Neural cell (in vitro differentiated cells): ENCODE results near the gene CDK6. TPM values are rescaled to one million over a fixed set of nuclear protein-coding genes. Genes with fewer than 3 reads are reported as not detected.

Experiments used
- H2AFZ ChIP-seq: fragments of 200-600, 300-800 bp; sonication (generic), shearing (Covaris generic); 2 replicates; pipeline ENCODE4 v1.6.0; 2014; ENCODE audit warnings: low read depth, mild to moderate bottlenecking, antibody characterized with exemption, low read length, moderate library complexity
- H3F3A ChIP-seq: fragments of 200-600 bp; shearing (Covaris generic); 2 replicates; pipeline ENCODE4 v1.6.1; 2016; ENCODE audit warnings: mild to moderate bottlenecking, moderate library complexity, mixed read lengths, antibody characterized with exemption, low read length; ENCODE audit not compliant: insufficient read depth, poor library complexity, severe bottlenecking
- H3K27ac ChIP-seq: fragments of 200-600, 300-800 bp; sonication (generic), shearing (Covaris generic); 2 replicates; pipeline ENCODE4 v1.5.1; 2014; ENCODE audit warnings: mild to moderate bottlenecking, low read length, moderate library complexity
- H3K27me3 ChIP-seq: fragments of 300-800, 200-600 bp; sonication (generic), shearing (Covaris generic); 2 replicates; pipeline ENCODE4 v1.6.0; 2014; ENCODE audit warnings: mild to moderate bottlenecking, low read depth, low read length, moderate library complexity; ENCODE audit not compliant: insufficient read depth
- H3K36me3 ChIP-seq: fragments of 300-800, 200-600 bp; sonication (generic), shearing (Covaris generic); 2 replicates; pipeline ENCODE4 v1.5.1; 2014; ENCODE audit warnings: mild to moderate bottlenecking, antibody characterized with exemption, low read length, moderate library complexity; ENCODE audit not compliant: insufficient read depth
- H3K4me2 ChIP-seq: fragments of 300-800, 200-600 bp; sonication (generic), shearing (Covaris generic); 2 replicates; pipeline ENCODE4 v1.6.0; 2014; ENCODE audit warnings: mild to moderate bottlenecking, low read length
- H3K4me3 ChIP-seq: fragments of 300-800, 200-600 bp; sonication (generic), shearing (Covaris generic); 2 replicates; pipeline ENCODE4 v1.5.1; 2014; ENCODE audit warnings: mild to moderate bottlenecking, low read length, moderate library complexity
- H3K79me2 ChIP-seq: fragments of 200-600 bp; shearing (Covaris generic); replicated peaks from 2 replicates; pipeline ENCODE4 v1.6.0; 2014; ENCODE audit warnings: mild to moderate bottlenecking, low read length, moderate library complexity; ENCODE audit not compliant: insufficient read depth
- H3K9ac ChIP-seq: fragments of 300-800, 200-600 bp; sonication (generic), shearing (Covaris generic); 2 replicates; pipeline ENCODE4 v1.6.1; 2016; ENCODE audit warnings: mild to moderate bottlenecking, low read length, mixed read lengths
- H3K9me2 ChIP-seq: fragments of 200-600 bp; shearing (Covaris generic); 2 replicates; pipeline ENCODE4 v1.6.1; 2016; ENCODE audit warnings: mild to moderate bottlenecking, low read length, mixed read lengths; ENCODE audit not compliant: insufficient read depth
- H3K9me3 ChIP-seq: fragments of 200-600, 300-800 bp; sonication (generic), shearing (Covaris generic); 2 replicates; pipeline ENCODE4 v1.6.1; 2016; ENCODE audit warnings: mild to moderate bottlenecking, mixed run types, low read length, moderate library complexity, mixed read lengths
- H4K20me1 ChIP-seq: fragments of 200-600 bp; shearing (Covaris generic); 2 replicates; pipeline ENCODE4 v1.6.1; 2016; ENCODE audit warnings: mild to moderate bottlenecking, mixed run types; ENCODE audit not compliant: insufficient read depth
- EP300 ChIP-seq: fragments of 450-650 bp; conservative IDR thresholded peaks from 2 replicates; pipeline ENCODE4 v1.6.1; 2014; ENCODE audit warnings: antibody characterized with exemption, mild to moderate bottlenecking, moderate library complexity; ENCODE audit not compliant: poor library complexity, severe bottlenecking
- EZH2 ChIP-seq: fragments of 200-600, 300-800 bp; shearing (Covaris generic), sonication (generic); IDR thresholded peaks from 2 replicates; pipeline ENCODE4 v1.6.1; 2014; ENCODE audit warnings: antibody characterized with exemption, low read length, borderline replicate concordance, mild to moderate bottlenecking; ENCODE audit not compliant: insufficient read depth, poor library complexity, severe bottlenecking
- MXI1 ChIP-seq: fragments of 450-650 bp; conservative IDR thresholded peaks from 2 replicates; pipeline ENCODE4 v1.6.1; 2014; ENCODE audit warnings: antibody characterized with exemption, mild to moderate bottlenecking; ENCODE audit not compliant: poor library complexity, severe bottlenecking
- RAD21 ChIP-seq: fragments of 450-650 bp; conservative IDR thresholded peaks from 2 replicates; pipeline ENCODE4 v1.6.1; 2014; ENCODE audit warnings: antibody characterized with exemption, mild to moderate bottlenecking, moderate library complexity
- TAF1 ChIP-seq: IDR thresholded peaks from 2 replicates; pipeline ENCODE4 v1.6.1; 2012; ENCODE audit warnings: low read depth
- polyA plus RNA-seq: library from polyadenylated mRNA; depleted of rRNA; stranded (reverse); fragments of >200 nt; gene quantifications from 2 replicates; pipeline ENCODE4 v1.2.3, GENCODE V29; 2014
- TF ChIP-seq, protein P1 (sequence below): fragments of 450-650 bp; IDR thresholded peaks from 2 replicates; pipeline ENCODE4 v1.5.1; 2014; ENCODE audit warnings: antibody characterized with exemption, mild to moderate bottlenecking, moderate library complexity; ENCODE audit not compliant: poor library complexity, severe bottlenecking
- TF ChIP-seq, protein P2 (sequence below): IDR thresholded peaks from 2 replicates; pipeline ENCODE4 v1.6.1; 2012; ENCODE audit warnings: borderline replicate concordance

Gene CDK6
- polyA plus RNA-seq, 1 donor from 2014 or later, result 4.1 TPM

- Histone ChIP-seq H3K9ac (no peak overlapping the region), H3K9me3 (no peaks in the 10 kb centered on the region), H3K27me3 (no peaks in the 10 kb centered on the region), H3K36me3 (no peaks in the 10 kb centered on the region), H3K4me3 (no peak overlapping the region), H3K79me2 (no peaks in the 10 kb centered on the region), H3K9me2 (no peaks in the 10 kb centered on the region), H3F3A (no peaks in the 10 kb centered on the region), H4K20me1 (no peaks in the 10 kb centered on the region), H3K4me2 (no peak overlapping the region), H2AFZ (no peak overlapping the region), H3K27ac (no peak overlapping the region)
- no peak for TF ChIP-seq EP300
- no peak for TF ChIP-seq EZH2
- TF ChIP-seq TAF1, result no peak
- TF ChIP-seq MXI1, result no peak
- TF ChIP-seq, protein P1, sequence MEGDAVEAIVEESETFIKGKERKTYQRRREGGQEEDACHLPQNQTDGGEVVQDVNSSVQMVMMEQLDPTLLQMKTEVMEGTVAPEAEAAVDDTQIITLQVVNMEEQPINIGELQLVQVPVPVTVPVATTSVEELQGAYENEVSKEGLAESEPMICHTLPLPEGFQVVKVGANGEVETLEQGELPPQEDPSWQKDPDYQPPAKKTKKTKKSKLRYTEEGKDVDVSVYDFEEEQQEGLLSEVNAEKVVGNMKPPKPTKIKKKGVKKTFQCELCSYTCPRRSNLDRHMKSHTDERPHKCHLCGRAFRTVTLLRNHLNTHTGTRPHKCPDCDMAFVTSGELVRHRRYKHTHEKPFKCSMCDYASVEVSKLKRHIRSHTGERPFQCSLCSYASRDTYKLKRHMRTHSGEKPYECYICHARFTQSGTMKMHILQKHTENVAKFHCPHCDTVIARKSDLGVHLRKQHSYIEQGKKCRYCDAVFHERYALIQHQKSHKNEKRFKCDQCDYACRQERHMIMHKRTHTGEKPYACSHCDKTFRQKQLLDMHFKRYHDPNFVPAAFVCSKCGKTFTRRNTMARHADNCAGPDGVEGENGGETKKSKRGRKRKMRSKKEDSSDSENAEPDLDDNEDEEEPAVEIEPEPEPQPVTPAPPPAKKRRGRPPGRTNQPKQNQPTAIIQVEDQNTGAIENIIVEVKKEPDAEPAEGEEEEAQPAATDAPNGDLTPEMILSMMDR, result no peak
- TF ChIP-seq, protein P2, sequence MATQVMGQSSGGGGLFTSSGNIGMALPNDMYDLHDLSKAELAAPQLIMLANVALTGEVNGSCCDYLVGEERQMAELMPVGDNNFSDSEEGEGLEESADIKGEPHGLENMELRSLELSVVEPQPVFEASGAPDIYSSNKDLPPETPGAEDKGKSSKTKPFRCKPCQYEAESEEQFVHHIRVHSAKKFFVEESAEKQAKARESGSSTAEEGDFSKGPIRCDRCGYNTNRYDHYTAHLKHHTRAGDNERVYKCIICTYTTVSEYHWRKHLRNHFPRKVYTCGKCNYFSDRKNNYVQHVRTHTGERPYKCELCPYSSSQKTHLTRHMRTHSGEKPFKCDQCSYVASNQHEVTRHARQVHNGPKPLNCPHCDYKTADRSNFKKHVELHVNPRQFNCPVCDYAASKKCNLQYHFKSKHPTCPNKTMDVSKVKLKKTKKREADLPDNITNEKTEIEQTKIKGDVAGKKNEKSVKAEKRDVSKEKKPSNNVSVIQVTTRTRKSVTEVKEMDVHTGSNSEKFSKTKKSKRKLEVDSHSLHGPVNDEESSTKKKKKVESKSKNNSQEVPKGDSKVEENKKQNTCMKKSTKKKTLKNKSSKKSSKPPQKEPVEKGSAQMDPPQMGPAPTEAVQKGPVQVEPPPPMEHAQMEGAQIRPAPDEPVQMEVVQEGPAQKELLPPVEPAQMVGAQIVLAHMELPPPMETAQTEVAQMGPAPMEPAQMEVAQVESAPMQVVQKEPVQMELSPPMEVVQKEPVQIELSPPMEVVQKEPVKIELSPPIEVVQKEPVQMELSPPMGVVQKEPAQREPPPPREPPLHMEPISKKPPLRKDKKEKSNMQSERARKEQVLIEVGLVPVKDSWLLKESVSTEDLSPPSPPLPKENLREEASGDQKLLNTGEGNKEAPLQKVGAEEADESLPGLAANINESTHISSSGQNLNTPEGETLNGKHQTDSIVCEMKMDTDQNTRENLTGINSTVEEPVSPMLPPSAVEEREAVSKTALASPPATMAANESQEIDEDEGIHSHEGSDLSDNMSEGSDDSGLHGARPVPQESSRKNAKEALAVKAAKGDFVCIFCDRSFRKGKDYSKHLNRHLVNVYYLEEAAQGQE, result no peak
Measured at GRCh38 chr7:92682903-92683539, 153.4 kb downstream of the CDK6 start.

- H3K27ac ChIP-seq, result no peak overlapping the region
- no peaks in the 10 kb centered on the region for H3K9me2 ChIP-seq
- H4K20me1 ChIP-seq, result no peaks in the 10 kb centered on the region
- H3K9me3 ChIP-seq, result no peaks in the 10 kb centered on the region
- TF ChIP-seq EP300 (no peak), TAF1 (no peak), RAD21 (no peak), EZH2 (no peak)
- TF ChIP-seq, protein P2, result no peak
- no peaks in the 10 kb centered on the region for H3K27me3 ChIP-seq
- H3K79me2 ChIP-seq, result no peaks in the 10 kb centered on the region
- no peaks in the 10 kb centered on the region for H3F3A ChIP-seq
- no peak overlapping the region for H3K4me3 ChIP-seq
- no peak overlapping the region for H2AFZ ChIP-seq
- no peak overlapping the region for H3K4me2 ChIP-seq
- H3K36me3 ChIP-seq, result no peaks in the 10 kb centered on the region
- H3K9ac ChIP-seq, result no peak overlapping the region
Measured at GRCh38 chr7:92682330-92682729, 154.0 kb downstream of the CDK6 start.
